Activated naive CD8-positive, alpha-beta T cell treated with anti-CD3 and anti-CD28 coated beads for 36 hours (primary cell): ENCODE data around the gene SIRT4. TPM values are rescaled to one million over a fixed set of nuclear protein-coding genes. Genes with fewer than 3 reads are reported as not detected.
"Not testable (repeated sequence)": the region's sequence is repeated elsewhere in the genome, so short reads cannot be mapped to it uniquely, and the experiment has no call there.

Experiments
- DNase-seq: peaks from one replicate; pipeline ENCODE4 v3.0.0; 2021
- H3K27ac Mint-ChIP-seq: one replicate; pipeline ENCODE4 v1.8.0; 2022; ENCODE audit warnings: mild to moderate bottlenecking, moderate library complexity, mixed read lengths
- H3K27me3 Mint-ChIP-seq: one replicate; pipeline ENCODE4 v1.8.0; 2022; ENCODE audit warnings: mild to moderate bottlenecking, mixed read lengths
- H3K36me3 Mint-ChIP-seq: one replicate; pipeline ENCODE4 v1.8.0; 2021; ENCODE audit warnings: mild to moderate bottlenecking, mixed read lengths
- H3K4me1 Mint-ChIP-seq: one replicate; pipeline ENCODE4 v1.8.0; 2021; ENCODE audit warnings: mixed read lengths
- H3K4me3 Mint-ChIP-seq: one replicate; pipeline ENCODE4 v1.8.0; 2022; ENCODE audit warnings: mild to moderate bottlenecking, moderate library complexity, mixed read lengths
- H3K9me3 Mint-ChIP-seq: one replicate; pipeline ENCODE4 v1.8.0; 2022; ENCODE audit warnings: mixed read lengths
- total RNA-seq, 2 experiments: library from RNA; stranded (reverse); gene quantifications; one replicate each; pipeline ENCODE4 v1.2.3, GENCODE V29; 2021

The SIRT4 gene
- total RNA-seq, 2 experiments from 2014 or later = 1.9 to 2.1 TPM

DNA sequence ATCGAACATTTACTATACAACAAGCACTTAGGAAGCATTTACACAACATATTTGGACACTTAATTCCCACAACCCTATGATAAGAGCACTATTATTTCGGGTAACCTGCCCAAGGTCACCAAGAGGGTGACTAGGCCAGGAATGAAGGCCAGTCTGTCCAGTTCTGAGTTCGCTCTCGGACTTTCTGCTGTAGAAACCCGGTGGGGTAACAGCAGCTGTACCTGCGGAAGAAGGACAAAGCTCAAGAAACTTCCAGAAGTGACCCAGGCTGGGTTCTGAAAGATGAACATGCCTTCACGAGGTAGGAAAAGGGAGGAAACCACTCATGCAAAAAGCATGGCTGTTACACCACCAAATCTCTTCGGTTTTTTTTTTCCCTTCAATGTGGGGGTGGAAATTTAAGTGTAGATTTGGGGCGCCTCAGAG is 14.7 kb downstream of the SIRT4 start:
- H3K36me3 Mint-ChIP-seq = no peaks in the 10 kb centered on the region
- H3K4me3 Mint-ChIP-seq = peak overlapping the region; percentile 91
- H3K27ac Mint-ChIP-seq = peak overlapping the region; percentile 95
- DNase-seq = no peak
- H3K27me3 Mint-ChIP-seq = peaks cover 4% of the 10 kb centered on the region
- no peaks in the 10 kb centered on the region for H3K9me3 Mint-ChIP-seq
- H3K4me1 Mint-ChIP-seq = peaks cover 6% of the 10 kb centered on the region

DNA sequence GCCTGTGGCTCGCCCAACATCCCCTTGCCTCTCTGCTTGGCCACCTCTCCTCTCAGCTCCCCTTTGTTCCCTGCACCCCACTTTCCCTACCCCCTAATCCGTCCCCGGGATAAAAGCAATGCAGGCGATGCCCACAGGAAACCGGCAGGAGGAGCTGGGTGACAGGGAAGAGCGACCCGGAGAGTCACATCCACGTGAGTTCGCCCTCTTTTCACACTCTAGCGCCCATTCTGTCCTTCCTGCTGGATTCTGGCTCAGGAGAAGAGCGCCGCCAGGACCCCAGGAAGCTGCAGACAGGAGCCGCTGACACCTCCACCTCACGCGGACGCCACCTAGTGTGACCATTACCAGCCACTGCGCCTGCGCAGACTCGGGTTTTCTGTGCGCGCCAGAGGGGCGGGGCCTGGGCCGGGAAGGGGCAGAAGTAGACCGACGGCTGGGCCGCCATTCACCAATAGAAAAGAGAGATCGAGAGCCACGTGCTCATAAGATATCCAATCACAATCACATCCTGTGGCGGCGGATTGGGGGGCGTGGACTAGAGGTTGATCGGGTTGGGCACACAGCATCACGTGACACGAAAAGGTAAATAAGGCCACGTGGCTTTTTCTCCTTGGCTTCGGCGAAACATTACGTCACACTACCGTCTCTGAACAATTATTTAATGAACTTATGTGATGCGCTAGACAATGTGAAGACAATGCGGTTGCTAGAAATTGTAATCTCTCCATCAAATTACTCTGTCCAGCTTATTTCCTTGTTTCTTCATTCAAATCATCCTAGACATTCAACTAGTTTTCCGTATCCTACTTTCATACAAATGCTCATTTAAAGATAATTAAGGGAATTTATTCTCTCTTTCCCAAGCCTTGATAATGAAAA is 15.3 kb downstream of the SIRT4 start:
- Mint-ChIP-seq H3K4me3 (peak overlapping the region; percentile 91), H3K27me3 (peaks cover 4% of the 10 kb centered on the region), H3K4me1 (peaks cover 6% of the 10 kb centered on the region), H3K27ac (peak overlapping the region; percentile 95), H3K9me3 (no peaks in the 10 kb centered on the region), H3K36me3 (no peaks in the 10 kb centered on the region)
- peak; percentile 100 for DNase-seq

DNA sequence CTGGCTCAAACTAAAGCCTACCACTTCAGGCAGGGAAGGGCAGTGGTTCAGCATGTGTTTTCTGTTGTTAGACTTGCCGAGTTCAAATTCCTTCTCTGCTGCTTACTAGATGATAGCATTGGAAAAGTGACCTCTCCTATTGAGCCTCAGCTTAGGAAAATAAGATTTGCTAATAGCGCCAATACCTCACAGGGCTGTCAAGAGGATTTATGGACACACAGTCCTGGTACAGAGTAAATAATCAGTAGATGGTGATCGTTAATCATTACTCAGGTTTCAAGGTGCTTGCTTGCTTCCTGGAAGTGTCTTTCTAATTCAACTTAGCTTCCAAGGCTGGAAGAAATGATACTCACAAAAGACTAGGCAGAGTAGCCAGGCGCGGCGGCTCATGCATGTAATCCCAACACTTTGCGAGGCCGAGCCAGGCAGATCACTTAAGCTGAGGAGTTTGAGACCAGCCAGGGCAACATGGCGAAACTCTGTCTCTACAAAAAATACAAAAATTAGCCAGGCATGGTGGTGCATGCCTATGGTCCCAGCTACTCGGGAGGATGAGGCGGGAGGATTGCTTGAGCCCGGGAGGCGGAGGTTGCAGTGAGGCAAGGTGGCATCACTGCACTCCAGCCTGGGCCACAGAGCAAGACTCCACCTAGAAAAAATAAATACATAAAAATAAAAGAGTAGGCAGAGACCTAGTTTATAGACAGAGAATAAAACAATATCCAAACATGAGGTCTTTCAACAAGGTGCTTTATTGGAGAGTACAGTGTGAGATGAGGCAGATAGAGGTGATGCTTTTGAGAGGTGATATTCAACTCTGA is 19.5 kb downstream of the SIRT4 start:
- no peak overlapping the region for H3K27ac Mint-ChIP-seq
- DNase-seq = no peak
- no peaks in the 10 kb centered on the region for H3K36me3 Mint-ChIP-seq
- no peak overlapping the region for H3K4me3 Mint-ChIP-seq
- H3K9me3 Mint-ChIP-seq = no peaks in the 10 kb centered on the region
- H3K4me1 Mint-ChIP-seq = peaks cover 13% of the 10 kb centered on the region
- peaks cover 4% of the 10 kb centered on the region for H3K27me3 Mint-ChIP-seq

DNA sequence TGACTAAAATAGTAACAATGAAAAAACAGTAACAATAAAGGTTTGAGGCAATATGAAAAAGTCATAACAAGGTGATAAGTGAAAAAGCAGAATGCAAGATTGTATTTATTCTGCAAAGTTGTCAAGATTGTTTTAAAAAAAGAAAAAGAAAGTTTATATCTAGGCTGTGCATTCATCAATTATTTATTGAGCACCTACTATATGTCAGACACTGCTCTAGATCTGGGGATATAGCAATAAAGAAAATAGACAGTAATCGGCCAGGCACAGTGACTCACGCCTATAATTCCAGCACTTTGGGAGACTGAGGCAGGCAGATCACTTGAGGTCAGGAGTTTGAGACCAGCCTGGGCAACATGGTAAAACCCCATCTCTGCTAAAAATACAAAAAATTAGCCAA is 21.7 kb downstream of the SIRT4 start:
- no peak overlapping the region for H3K27ac Mint-ChIP-seq
- H3K4me1 Mint-ChIP-seq = peaks cover 7% of the 10 kb centered on the region
- H3K9me3 Mint-ChIP-seq = no peaks in the 10 kb centered on the region
- no peak overlapping the region for H3K4me3 Mint-ChIP-seq
- DNase-seq = no peak
- no peaks in the 10 kb centered on the region for H3K27me3 Mint-ChIP-seq
- no peaks in the 10 kb centered on the region for H3K36me3 Mint-ChIP-seq

DNA sequence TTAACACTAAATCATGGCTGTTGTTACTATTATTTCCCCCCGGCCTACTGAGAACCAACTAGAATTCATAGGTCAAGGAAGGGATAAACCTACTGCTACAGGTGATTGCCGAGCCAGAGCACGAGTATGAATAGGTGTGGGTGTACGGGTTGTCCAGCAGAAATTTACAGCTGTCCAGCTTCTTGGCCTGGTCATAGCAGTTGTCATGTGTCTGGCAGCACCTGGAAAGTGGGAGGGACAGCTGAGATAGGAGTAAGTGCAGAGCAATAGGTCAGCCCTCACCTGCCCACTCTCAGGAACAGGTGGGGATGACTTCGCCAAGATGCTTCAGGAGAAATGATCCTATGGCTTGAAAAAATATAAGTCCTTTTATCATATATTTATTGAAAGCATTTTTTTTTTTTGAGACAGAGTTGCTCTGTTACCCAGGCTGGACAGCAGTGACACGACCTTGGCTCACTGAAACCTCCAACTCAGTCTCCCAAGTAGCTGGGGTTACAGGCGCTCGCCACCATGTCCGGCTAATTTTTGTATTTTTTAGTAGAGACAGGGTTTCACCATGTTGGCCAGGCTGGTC is 22.8 kb downstream of the SIRT4 start:
- DNase-seq = no peak
- Mint-ChIP-seq H3K27me3 (no peaks in the 10 kb centered on the region), H3K9me3 (no peaks in the 10 kb centered on the region), H3K27ac (no peak overlapping the region), H3K4me1 (peaks cover 7% of the 10 kb centered on the region), H3K36me3 (no peaks in the 10 kb centered on the region), H3K4me3 (no peak overlapping the region)

DNA sequence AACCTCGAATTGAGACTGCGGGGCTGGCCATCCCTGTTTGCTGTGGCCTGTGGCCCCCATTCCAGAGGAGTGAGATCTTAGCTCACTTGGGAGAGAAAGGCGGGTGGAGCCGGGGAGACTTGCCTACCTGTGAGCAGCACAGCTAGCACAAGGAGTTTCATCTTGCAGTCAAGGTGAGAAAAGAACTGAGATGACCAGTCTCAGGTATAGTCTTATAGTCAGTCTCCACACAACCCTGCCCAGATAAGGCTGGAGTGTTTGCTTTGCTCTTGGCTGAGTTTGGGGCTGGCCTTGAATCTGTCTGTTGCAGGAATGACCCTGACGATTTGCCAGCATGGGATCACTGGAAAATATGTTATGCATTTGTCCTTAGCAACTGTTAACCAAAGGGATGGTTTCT is 25.5 kb downstream of the SIRT4 start, which contains the start of gene PLA2G1B:
PLA2G1B (minus strand) TSS at position 187 of the 400 bp plus-strand sequence; CDS start at position 161, 26 bp downstream.
- Mint-ChIP-seq H3K4me3 (no peak within 1 kb of the TSS), H3K4me1 (peaks cover 7% of the 10 kb centered on the region), H3K27ac (no peak within 1 kb of the TSS), H3K27me3 (no peaks in the 10 kb centered on the region), H3K9me3 (no peaks in the 10 kb centered on the region), H3K36me3 (no peaks in the 10 kb centered on the region)
- no peak for DNase-seq

DNA sequence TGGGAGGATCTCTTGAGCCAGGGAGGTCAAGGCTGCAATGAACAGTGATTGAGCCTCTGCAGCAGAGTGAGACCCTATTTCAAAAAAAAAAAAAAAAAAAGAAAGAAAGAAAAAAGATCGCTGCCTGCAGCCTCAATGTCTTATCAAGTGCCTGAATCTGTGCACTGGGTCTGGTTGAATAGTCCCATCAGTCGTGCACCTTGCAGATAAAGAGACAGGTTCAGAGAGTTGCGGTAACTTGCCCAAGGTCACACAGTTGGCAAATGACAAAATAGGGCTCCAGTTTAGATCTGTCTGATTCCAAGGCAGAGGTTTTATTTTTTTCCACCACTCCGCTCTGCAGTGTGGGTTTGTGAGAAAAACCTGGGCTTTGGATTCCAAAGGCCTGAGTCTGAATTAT is 26.1 kb downstream of the SIRT4 start:
- H3K4me1 Mint-ChIP-seq = peaks cover 7% of the 10 kb centered on the region
- no peaks in the 10 kb centered on the region for H3K27me3 Mint-ChIP-seq
- no peaks in the 10 kb centered on the region for H3K36me3 Mint-ChIP-seq
- no peak overlapping the region for H3K4me3 Mint-ChIP-seq
- DNase-seq = no peak
- H3K27ac Mint-ChIP-seq = no peak overlapping the region
- no peaks in the 10 kb centered on the region for H3K9me3 Mint-ChIP-seq

DNA sequence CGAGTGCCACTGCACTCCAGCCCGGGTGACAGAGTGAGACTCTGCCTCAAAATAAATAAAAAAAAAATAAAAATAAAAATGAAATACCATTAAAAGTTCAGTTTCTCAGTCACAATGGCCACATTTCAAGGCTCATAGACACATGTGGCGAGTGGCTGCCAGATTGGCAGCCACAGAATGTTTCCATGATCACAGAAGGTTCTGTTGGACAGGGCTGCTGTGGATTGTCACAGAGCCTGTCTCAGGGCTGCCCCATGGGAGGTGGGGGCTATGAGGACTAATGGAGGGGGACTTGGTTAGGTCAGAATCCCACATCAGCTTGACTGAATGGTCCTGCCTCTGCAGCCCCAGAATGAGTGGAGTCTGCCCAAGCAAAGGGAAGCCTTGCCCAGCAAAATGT is 29.3 kb downstream of the SIRT4 start:
- H3K9me3 Mint-ChIP-seq = peaks cover 6% of the 10 kb centered on the region
- no peak overlapping the region for H3K4me3 Mint-ChIP-seq
- H3K36me3 Mint-ChIP-seq = peaks cover 4% of the 10 kb centered on the region
- H3K27me3 Mint-ChIP-seq = no peaks in the 10 kb centered on the region
- peaks cover 3% of the 10 kb centered on the region for H3K4me1 Mint-ChIP-seq
- H3K27ac Mint-ChIP-seq = no peak overlapping the region
- DNase-seq = no peak

DNA sequence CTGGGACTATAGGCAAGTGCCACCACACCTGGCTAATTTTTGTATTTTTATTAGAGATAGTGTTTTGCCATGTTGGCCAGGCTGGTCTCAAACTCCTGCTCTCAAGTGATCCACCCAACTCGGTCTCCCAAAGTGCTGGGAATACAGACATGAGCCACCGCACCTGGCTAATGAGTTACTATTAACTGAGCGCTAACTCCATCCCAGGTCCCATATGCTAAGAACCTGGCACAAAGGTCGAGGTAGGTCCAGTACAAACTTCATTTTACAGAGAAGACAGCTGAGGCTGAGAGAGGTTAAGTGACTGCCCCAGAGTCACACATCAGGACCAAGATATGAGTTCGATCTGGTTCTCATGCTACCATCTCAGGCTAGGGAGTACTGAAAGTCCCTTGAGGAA is 29.9 kb downstream of the SIRT4 start:
- Mint-ChIP-seq H3K4me3 (no peak overlapping the region), H3K27ac (no peak overlapping the region), H3K36me3 (peaks cover 4% of the 10 kb centered on the region), H3K4me1 (peaks cover 3% of the 10 kb centered on the region), H3K9me3 (peaks cover 11% of the 10 kb centered on the region), H3K27me3 (no peaks in the 10 kb centered on the region)
- DNase-seq = no peak

DNA sequence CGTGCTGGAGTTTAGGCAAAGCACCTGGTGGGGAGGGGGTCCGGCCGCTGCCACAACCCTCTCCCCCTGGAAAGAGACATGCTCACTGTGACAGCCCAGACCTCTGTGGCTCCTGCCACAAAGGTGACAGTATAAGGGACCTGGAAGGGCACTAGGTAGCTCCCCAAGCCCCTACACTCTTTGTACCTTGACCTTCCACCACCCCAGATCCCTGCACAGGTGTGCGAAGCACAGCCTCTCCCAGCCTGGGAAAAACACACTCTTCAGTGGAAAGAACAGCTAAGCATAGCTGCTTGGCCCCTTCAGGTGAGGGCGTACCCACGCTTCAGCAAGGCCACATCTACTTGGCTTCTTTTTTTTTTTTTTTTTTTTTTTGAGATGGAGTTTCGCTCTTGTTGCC is 30.4 kb downstream of the SIRT4 start:
- Mint-ChIP-seq H3K36me3 (peaks cover 4% of the 10 kb centered on the region), H3K4me3 (no peak overlapping the region), H3K9me3 (peaks cover 14% of the 10 kb centered on the region), H3K27ac (no peak overlapping the region), H3K27me3 (no peaks in the 10 kb centered on the region), H3K4me1 (peaks cover 3% of the 10 kb centered on the region)
- no peak for DNase-seq

DNA sequence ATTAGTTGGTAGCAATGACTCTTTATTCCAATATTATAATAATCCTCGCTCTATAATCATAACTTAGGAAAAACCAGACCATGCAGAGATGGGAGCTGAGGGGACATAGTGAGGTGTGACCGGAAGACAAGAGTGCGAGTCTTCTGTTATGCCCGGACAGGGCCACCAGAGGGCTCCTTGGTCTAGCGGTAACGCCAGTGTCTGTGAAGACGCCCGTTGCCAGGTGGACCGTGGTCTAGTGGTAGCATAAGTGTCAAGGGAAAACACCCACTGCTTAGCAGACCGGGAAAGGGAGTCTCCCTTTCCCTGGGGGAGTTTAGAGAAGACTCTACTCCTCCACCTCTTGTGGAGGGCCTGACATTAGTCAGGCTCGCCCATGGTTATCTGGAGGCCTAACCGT is 33.3 kb downstream of the SIRT4 start:
- not testable (repeated sequence) for H3K27me3 Mint-ChIP-seq, H3K27ac Mint-ChIP-seq, H3K36me3 Mint-ChIP-seq, H3K4me3 Mint-ChIP-seq, H3K4me1 Mint-ChIP-seq
- DNase-seq = peak; percentile 43
- H3K9me3 Mint-ChIP-seq = peaks cover 23% of the 10 kb centered on the region

DNA sequence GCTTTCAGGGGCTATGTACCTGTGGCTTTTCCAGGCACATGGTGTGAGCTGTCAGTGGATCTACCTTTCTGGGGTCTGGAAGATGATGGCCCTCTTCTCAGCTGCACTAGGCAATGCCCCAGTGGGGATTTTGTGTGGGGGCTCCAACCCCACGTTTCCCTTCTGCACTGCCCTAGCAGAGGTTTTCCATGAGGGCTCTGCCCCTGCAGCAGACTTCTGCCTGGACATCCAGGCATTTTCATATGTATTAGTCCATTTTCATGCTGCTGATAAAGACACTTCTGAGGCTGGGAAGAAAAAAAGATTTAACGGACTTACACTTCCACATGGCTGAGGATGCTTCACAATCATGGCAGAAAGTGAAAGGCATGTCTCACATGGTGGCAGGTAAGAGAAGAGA is 34.3 kb downstream of the SIRT4 start:
- not testable (repeated sequence) for H3K4me1 Mint-ChIP-seq, H3K4me3 Mint-ChIP-seq, H3K27ac Mint-ChIP-seq, H3K27me3 Mint-ChIP-seq, H3K36me3 Mint-ChIP-seq, DNase-seq
- peaks cover 23% of the 10 kb centered on the region for H3K9me3 Mint-ChIP-seq

DNA sequence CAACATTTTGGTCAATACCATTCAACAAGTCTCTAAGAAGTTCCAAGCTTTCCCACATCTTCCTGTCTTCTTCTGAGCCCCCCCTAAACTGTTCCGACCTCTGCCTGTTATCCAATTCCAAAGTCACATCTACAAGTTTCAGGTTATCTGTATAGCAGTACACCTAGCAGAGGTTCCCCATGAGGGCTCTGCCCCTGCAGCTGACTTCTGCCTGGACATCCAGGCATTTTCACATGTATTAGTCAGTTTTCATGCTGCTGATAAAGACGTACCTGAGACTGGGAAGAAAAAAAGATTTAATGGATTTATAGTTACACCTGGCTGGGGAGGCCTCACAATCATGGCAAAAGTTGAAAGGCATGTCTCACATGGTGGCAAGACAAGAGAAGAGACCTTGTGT is 35.6 kb downstream of the SIRT4 start:
- Mint-ChIP-seq H3K27ac (no peak overlapping the region), H3K36me3 (peaks cover 4% of the 10 kb centered on the region), H3K4me1 (peaks cover 3% of the 10 kb centered on the region), H3K4me3 (no peak overlapping the region), H3K9me3 (peaks cover 23% of the 10 kb centered on the region), H3K27me3 (peaks cover 4% of the 10 kb centered on the region)
- no peak for DNase-seq

DNA sequence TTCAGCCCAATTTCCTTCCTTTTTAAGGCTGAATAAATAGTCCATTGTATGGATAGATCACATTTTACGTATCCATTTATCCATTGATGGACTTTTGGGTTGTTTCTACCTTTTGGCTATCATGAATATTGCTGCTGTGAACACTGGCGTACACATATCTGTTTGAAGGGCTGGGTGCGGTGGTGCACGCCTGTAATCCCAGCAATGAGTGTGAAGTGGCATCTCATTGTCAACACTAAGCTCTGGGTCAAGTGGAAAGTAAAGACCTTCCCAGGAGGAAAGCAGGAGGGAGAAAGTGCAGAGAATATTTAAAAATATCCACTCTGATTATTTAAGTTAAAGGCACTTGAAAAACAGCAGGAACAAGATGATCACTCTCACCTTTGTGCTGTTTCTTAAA is 37.1 kb downstream of the SIRT4 start:
- H3K27me3 Mint-ChIP-seq = peaks cover 4% of the 10 kb centered on the region

More for the DNA sequence above, 37.1 kb downstream of the SIRT4 start:
- no peak overlapping the region for H3K27ac Mint-ChIP-seq
- peaks cover 3% of the 10 kb centered on the region for H3K4me1 Mint-ChIP-seq
- peaks cover 4% of the 10 kb centered on the region for H3K36me3 Mint-ChIP-seq
- DNase-seq = no peak
- H3K4me3 Mint-ChIP-seq = no peak overlapping the region
- H3K9me3 Mint-ChIP-seq = peaks cover 23% of the 10 kb centered on the region
